ENCODE measurements around the gene BPIFB1.

BPIFB1 gene

DNA sequence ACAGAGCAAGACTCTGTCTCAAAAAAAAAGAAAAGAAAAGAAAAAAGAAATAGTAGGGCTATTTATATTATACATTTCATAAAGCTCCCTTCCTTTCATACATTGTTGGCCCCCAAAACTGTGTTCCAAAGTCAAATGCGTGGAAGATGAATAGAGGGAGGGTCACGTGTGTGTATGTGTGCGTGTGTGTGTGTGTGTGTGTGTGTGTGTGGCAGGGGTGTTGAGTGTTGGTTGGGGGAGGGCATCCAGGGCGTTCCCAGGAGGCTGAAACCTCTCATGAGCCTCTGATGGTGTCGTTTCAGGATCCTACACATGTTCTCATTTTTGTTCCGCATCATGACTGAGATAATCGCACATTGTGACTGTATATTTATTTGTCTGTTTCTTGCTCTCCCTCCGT lies 7.8 kb upstream of the BPIFB1 start:
- H3K4me1 ChIP-seq: peaks cover 23% of the 10 kb centered on the region
- H3K36me3 ChIP-seq: no peaks in the 10 kb centered on the region
- no peaks in the 10 kb centered on the region; the same call in 1 of the 2 replicates for H3K9me3 ChIP-seq
- no peaks in the 10 kb centered on the region for H3K27me3 ChIP-seq
- DNase-seq: no peak
- H3K4me3 ChIP-seq (ENCODE audit: low read depth, low read length): no peak overlapping the region
- TF ChIP-seq, protein P1, sequence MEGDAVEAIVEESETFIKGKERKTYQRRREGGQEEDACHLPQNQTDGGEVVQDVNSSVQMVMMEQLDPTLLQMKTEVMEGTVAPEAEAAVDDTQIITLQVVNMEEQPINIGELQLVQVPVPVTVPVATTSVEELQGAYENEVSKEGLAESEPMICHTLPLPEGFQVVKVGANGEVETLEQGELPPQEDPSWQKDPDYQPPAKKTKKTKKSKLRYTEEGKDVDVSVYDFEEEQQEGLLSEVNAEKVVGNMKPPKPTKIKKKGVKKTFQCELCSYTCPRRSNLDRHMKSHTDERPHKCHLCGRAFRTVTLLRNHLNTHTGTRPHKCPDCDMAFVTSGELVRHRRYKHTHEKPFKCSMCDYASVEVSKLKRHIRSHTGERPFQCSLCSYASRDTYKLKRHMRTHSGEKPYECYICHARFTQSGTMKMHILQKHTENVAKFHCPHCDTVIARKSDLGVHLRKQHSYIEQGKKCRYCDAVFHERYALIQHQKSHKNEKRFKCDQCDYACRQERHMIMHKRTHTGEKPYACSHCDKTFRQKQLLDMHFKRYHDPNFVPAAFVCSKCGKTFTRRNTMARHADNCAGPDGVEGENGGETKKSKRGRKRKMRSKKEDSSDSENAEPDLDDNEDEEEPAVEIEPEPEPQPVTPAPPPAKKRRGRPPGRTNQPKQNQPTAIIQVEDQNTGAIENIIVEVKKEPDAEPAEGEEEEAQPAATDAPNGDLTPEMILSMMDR (IDR thresholded peaks at IDR 0.05; ENCODE audit: low read depth, low read length): no peak

DNA sequence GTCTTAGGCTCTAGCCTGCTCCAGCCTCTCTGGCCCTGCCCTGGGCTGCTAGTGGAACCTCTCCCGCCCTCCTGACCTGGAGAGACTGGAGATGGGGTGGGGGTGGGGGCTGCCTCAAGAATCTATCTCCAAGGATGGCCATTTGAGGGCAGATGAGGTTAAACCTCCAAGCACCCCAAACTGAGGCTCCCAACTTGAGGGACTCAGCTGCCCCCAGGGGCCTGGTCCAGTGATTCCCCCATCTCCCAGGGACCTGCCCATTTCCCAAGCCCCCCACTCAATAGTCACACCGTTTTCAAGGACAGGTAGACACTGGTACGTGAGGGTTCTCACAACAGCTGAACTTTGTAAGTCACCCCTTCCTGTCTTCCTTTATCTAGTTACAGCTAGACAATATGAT lies 7.1 kb upstream of the BPIFB1 start:
- DNase-seq: no peak
- Histone ChIP-seq H3K36me3 (no peaks in the 10 kb centered on the region), H3K27me3 (no peaks in the 10 kb centered on the region), H3K9me3 (no peaks in the 10 kb centered on the region; the same call in 1 of the 2 replicates), H3K4me3 (ENCODE audit: low read depth, low read length) (no peak overlapping the region), H3K4me1 (peaks cover 23% of the 10 kb centered on the region)
- TF ChIP-seq, protein P1 (IDR thresholded peaks at IDR 0.05; ENCODE audit: low read depth, low read length): no peak

DNA sequence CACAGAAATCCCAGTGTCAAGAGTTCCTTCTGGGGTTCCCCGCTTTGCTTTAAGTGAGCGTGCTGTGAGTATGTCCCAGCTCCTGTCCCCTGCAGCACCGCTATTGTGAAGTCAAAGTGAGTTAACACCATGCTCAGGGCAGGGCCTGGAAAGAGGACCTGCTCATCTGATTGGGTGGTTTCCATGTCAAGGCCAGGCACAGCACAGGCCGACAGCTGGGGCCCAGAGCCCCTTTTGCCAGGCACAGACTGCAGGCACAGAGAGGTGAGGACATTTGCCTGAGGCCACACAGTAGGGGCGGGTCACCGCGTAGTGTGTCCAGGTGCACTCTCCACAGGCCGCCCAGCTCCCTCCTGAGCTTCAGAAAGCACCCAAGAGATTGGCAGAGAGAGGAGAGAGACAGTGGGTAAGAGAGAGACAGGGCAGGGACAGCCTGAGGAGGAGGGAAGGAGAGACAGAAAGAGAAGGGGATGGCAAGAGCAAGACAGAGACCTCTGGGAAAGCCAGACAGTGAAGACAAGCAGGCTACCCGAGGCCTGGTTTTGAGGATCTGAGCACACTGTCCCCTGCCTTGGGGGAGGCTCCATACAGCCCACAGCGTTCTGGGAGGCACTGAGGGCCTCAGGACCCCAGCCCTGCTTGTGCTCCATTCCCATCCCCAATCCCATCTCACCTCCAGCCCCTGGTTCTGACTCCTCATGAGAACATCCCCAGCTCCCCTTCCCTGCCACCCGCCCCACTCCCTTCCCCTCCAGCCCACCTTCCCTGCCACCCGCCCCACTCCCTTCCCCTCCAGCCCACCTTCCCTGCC lies 6.5 kb upstream of the BPIFB1 start:
- no peaks in the 10 kb centered on the region for H3K27me3 ChIP-seq
- no peaks in the 10 kb centered on the region for H3K9me3 ChIP-seq
- peaks cover 23% of the 10 kb centered on the region for H3K4me1 ChIP-seq
- no peaks in the 10 kb centered on the region for H3K36me3 ChIP-seq
- DNase-seq: peak; percentile 59
- H3K4me3 ChIP-seq (ENCODE audit: low read depth, low read length): no peak overlapping the region
- TF ChIP-seq, protein P1 (IDR thresholded peaks at IDR 0.05; ENCODE audit: low read depth, low read length): no peak

DNA sequence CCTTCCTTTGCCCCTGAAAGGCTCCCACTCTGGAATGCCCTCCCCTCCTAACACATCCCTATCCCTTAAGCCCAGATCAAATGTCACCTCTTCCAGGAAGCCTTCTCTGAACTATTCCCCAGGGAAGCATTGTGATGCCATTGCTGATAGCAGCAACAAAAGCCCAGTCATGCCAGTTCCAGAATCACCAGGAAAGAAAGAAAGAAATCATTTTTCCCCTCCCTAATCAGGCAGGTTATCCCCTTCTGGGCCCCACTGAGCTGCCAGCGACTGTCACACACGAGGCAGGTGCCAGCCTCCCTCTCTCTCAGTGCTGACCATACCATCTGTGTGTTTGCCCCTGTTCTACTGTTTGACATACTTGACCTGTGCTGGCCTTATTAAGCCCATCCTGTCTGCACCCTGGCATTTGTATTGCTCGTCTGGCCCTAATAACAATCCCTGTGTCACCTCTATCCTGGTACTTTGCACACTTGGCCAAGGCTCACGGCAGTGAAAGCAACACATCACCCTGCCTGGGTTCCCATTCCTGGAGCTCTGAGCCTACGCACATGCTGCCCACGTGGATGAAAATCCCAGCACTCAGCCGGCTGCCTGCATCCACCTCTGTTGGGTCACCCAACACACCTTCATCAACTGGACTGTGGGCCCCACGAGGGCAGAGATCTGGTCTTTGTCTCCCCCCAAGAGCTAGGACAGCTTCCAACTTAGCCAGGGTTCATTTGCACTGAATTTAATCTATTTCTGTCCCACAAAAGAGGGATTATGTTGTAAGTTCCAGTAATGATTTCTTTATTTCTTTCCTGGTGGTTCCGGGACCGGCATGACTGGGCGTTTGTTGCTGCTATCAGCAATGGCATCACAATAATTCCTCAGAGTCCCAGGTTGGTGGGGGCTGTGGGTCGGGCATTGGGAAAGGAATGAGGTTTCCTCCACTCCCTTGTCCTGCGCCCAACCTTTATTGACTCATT lies 5.3 kb upstream of the BPIFB1 start:
- Histone ChIP-seq H3K36me3 (no peaks in the 10 kb centered on the region), H3K4me1 (peaks cover 23% of the 10 kb centered on the region), H3K4me3 (ENCODE audit: low read depth, low read length) (no peak overlapping the region), H3K27me3 (no peaks in the 10 kb centered on the region), H3K9me3 (no peaks in the 10 kb centered on the region)
- no peak for DNase-seq
- TF ChIP-seq, protein P1 (IDR thresholded peaks at IDR 0.05; ENCODE audit: low read depth, low read length): no peak

DNA sequence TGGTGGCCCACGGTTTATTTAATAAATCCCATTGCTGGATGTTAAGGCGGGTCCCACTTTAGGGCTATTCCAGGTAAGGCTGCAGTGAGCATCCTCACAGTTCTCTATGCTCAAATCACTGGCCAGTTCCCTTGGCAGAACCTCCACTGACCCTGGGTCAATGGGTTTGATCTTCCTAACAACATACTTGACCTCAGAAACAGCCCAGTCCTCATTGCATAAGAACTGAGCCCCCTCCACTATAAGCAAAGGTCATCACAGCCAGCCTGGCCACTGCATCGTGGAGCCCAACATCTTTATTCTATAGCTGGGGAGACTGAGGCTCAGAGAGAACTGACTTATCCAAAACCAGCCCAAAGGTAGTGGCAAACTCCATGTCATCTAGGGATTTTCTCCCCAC lies 4.3 kb upstream of the BPIFB1 start:
- Histone ChIP-seq H3K27me3 (no peaks in the 10 kb centered on the region), H3K4me1 (peaks cover 23% of the 10 kb centered on the region), H3K9me3 (no peaks in the 10 kb centered on the region), H3K4me3 (ENCODE audit: low read depth, low read length) (no peak overlapping the region), H3K36me3 (no peaks in the 10 kb centered on the region)
- TF ChIP-seq, protein P1 (IDR thresholded peaks at IDR 0.05; ENCODE audit: low read depth, low read length): no peak
- DNase-seq: no peak

Measured in BE2C (cell line).